Eye (tissue), 1 donor: ENCODE measurements around the gene OR2M7.
"Not testable (repeated sequence)": the region's sequence is repeated elsewhere in the genome, so short reads cannot be mapped to it uniquely, and the experiment has no call there.

Source experiments
- DNase-seq: peaks from one replicate; pipeline ENCODE4 v3.0.0-alpha.2; 2015

Gene OR2M7

DNA sequence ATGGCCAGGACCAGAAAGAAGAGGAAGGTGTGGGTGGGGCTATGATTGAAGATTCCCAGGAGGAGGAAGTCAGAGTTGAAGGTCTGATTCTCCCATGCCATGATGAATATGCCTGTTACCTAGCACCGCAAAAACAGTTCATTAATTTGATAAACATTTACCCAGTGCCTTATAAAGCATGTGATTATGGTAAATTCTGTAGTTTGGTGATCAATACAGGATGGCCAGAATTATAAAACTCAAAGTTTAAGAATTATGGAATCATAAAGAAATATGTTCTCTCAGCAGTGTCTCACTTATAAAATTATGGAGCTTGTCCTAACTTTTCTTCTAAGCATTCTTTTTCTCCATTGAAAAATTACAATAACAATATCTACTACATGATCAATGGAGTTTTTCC, at the start of gene OR2M7:
Gene OR2M7, minus strand, starts transcription at position 101 of the 400 bp plus-strand sequence. Its CDS starts 0 bp downstream, at position 101.
- DNase-seq: no peak

- DNase-seq: peak; percentile 3
These were observed 49.4 kb upstream of the OR2M7 start for GRCh38 chr1:248373761-248374160.

GRCh38 chr1:248372394-248372793, 48.0 kb upstream of the OR2M7 start:
- no peak for DNase-seq

DNA sequence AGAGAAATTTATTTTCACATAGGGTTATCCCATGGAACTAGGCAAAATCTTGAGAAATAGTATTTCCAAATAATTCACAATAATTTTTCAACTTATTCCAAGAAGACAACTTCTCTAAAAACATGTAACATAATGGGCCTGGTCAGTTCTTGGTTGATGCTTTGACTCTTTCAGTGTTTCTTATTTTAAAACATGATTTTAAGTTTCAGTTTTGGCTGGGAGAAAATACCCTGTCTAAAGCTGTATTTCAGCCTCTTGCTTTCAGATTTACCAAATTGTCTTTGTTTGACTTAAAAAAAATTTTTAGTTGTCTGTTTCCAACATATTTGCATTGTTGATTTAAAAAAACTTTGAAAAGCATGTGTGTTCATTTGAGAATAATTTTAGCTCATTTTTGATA, 42.2 kb upstream of the OR2M7 start:
- no peak for DNase-seq

- DNase-seq: no peak
These were observed 36.9 kb upstream of the OR2M7 start, which contains the start of gene OR2T4 for GRCh38 chr1:248361121-248361715. OR2T4 (plus strand) TSS chr1:248361665; CDS start chr1:248361665, 0 bp downstream.

DNA sequence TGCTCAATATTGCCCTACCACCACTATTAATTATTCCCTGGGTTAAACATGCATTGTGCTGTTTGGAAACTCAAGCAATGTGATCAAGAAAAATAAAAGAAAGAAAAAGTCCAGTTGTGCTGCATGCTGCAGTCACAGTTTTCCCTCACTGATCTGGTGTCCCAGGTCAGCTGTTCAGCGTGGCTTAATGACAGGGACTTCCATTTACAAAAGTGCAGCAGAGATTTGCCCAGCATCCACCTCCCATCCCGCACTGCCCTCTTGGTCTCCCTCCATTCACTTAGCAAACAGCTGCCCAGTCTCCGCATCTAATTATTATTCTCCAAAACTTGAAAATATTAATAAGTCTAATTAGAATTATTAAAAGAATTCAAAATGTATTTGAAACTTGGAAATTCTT, 35.0 kb upstream of the OR2M7 start:
- DNase-seq: no peak

DNA sequence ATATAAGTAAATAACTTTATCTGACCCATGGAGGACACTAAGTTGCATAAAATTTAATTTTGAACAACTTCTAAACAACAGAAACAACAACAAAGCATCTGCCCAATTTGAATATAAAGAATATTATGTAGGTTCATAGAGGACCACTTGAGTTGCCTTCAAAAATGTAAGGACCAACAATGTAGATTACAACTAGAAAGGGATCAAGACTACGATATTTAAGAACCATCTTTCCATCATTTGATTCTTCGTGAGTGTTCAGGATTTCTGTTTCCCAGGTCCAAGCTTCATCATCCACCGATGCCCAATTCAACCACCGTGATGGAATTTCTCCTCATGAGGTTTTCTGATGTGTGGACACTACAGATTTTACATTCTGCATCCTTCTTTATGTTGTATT, 24.1 kb upstream of the OR2M7 start, which contains the start of gene OR14C36:
Gene OR14C36, plus strand, starts transcription at position 301 of the 400 bp plus-strand sequence. Its CDS starts 0 bp downstream, at position 301.
- DNase-seq: no peak

DNA sequence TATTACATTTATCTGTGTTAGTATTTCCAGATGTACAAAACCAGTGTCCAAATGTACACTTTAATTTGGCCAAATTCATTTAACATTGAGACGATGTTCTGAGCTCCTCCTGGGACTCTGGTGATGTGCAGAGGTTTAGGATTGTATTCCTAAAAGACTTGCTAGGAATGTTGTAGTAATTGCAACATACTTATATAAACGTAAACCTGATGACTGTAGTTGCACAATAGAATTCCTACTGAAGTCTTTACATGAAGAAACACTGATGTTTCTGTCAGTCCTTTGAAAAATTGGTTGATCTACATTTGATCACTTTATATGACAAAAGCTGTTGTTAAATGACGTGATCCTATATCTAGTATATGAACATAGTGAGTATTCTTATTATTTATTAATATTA, 19.1 kb upstream of the OR2M7 start:
- no peak for DNase-seq

DNA sequence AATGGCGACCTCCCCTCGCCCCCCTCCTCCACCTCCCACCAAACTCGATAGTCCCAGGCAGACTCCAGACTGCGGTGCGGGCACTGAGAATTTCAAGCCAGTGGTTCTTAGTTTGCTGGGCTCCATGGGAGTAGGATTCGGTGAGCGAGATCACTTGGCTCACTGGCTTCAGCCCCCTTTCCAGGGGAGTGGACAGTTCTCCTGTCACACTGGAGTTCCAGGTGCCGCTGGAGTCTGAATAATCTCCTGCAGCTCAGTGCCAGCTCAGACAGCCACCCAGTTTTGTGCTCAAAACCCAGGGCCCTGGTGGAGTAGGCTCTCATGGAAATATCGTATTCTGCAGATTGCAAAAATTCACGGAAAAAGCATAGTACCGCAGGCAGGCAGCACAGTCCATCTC, 7.6 kb downstream of the OR2M7 start:
- no peak for DNase-seq

DNA sequence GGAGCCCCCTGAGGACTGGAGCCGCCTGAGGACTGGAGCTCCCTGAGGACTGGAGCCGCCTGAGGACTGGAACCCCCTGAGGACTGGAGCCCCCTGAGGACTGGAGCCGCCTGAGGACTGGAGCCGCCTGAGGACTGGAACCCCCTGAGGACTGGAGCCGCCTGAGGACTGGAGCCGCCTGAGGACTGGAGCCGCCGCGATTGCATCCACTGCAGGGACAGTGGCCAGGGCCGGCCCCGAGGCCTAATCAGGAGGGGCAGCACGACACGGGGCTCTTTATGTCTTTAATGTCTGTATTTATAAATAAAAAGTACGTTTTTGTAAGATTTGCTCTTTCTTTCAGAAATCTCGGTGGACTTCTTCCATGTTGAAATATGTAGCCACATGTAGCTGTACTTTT, 17.6 kb downstream of the OR2M7 start:
- not testable (repeated sequence) for DNase-seq

GRCh38 chr1:248306103-248306502, 18.3 kb downstream of the OR2M7 start:
- DNase-seq: no peak

DNA sequence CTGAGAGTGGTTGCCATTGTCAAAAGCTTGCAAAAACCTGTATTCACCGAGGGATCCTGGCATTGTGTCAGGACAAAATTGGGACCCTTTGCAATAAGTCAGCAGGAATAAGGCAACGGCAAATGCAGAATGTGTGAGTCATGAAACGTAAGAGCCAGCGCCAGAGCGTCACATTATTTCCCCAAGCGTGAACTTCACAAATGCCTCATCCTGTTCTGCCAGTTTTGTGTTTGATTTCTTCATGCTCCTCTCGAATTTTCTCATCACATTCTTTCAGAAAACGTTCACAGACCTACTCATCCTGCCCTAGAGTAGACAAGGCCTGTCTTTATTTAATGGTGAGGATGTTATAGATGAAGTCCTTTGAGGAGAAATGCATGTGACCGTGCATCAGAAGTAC, 18.7 kb downstream of the OR2M7 start:
- DNase-seq: not testable (repeated sequence)

GRCh38 chr1:248303324-248303723, 21.0 kb downstream of the OR2M7 start, which contains the start of gene OR2T12:
OR2T12 (minus strand) TSS chr1:248303424; CDS start chr1:248295578, 7,846 bp downstream.
- DNase-seq: no peak

DNA sequence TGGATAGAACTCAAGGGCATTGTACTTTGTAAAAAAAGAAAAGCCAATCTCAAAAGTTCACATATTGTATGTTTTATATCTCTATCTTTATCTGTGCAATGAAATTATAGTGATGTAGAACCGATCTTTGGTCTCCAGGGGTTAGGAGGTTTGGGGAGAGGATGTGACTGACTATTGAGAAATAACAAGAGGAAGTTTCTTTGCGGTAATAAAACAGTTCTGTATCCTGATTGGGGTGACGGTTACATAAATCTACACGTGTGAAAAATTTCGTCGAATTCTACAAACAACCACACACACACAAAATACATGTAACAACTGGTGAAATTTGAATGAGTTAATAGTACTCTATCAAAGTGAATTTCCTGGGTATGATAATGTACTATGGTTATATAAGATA, 36.0 kb downstream of the OR2M7 start:
- no peak for DNase-seq

- no peak for DNase-seq
These were observed 46.5 kb downstream of the OR2M7 start, which contains the start of gene OR2T33 for GRCh38 chr1:248277876-248278275. OR2T33 (minus strand) TSS chr1:248277976; CDS start chr1:248273814, 4,162 bp downstream.
